Measurements from ENCODE around the gene LMAN2. TPM values are rescaled to one million over a fixed set of nuclear protein-coding genes. Genes with fewer than 3 reads are reported as not detected.

Gene LMAN2
- total RNA-seq, 1 donor from 2014 or later = 383 TPM

- DNase-seq (ENCODE audit: low read depth, low spot score) = no peak
Measured at GRCh38 chr5:177290816-177291596, 60.5 kb downstream of the LMAN2 start.

GRCh38 chr5:177288191-177288590, 63.3 kb downstream of the LMAN2 start:
- DNase-seq (ENCODE audit: low read depth, low spot score) = no peak

Other genes starting within 250 kb of the LMAN2 start
- gene NSD1, start 217.9 kb downstream of the LMAN2 start, total RNA-seq = 35.0 and 61.6 TPM in 2 replicates
- gene RAB24, start 47.9 kb downstream of the LMAN2 start, total RNA-seq = 15.4 and 22.2 TPM in 2 replicates
- gene PRELID1, start 47.9 kb downstream of the LMAN2 start, total RNA-seq = 144 and 147 TPM in 2 replicates
- 14.0 and 19.8 TPM in 2 replicates for gene MXD3, start 39.8 kb downstream of the LMAN2 start, total RNA-seq
- 3.4 and 7.3 TPM in 2 replicates for gene RGS14, start 6.3 kb upstream of the LMAN2 start, total RNA-seq
- gene SLC34A1, start 32.8 kb upstream of the LMAN2 start, total RNA-seq = not detected in 2 replicates
- gene PFN3, start 49.0 kb upstream of the LMAN2 start, total RNA-seq = not detected in 2 replicates
- 1.1 and 1.5 TPM in 2 replicates for gene F12, start 57.9 kb upstream of the LMAN2 start, total RNA-seq
- 28.3 and 37.7 TPM in 2 replicates for gene GRK6, start 75.0 kb upstream of the LMAN2 start, total RNA-seq
- 5.1 and 9.4 TPM in 2 replicates for gene PRR7, start 95.1 kb upstream of the LMAN2 start, total RNA-seq
- 201 TPM in 2 replicates for gene DBN1, start 122.0 kb upstream of the LMAN2 start, total RNA-seq
- 82.4 and 89.8 TPM in 2 replicates for gene PDLIM7, start 145.9 kb upstream of the LMAN2 start, total RNA-seq
- 2.0 and 2.6 TPM in 2 replicates for gene DOK3, start 158.2 kb upstream of the LMAN2 start, total RNA-seq
- 107 and 135 TPM in 2 replicates for gene DDX41, start 165.3 kb upstream of the LMAN2 start, total RNA-seq
- gene FAM193B, start 202.9 kb upstream of the LMAN2 start, total RNA-seq = 10.7 and 13.5 TPM in 2 replicates
- 188 and 231 TPM in 2 replicates for gene TMED9, start 240.5 kb upstream of the LMAN2 start, total RNA-seq
- gene B4GALT7, start 248.5 kb upstream of the LMAN2 start, total RNA-seq = 34.6 and 37.1 TPM in 2 replicates